HG03521 (cell line): ENCODE results near the gene KIAA0040.

Experiments
- ATAC-seq: cut with Tn5 transposase; IDR thresholded peaks from one replicate; pipeline ENCODE4 v1.9.1; 2021; ENCODE audit warnings: mild to moderate bottlenecking, moderate library complexity; ENCODE audit not compliant: unreplicated experiment

Gene KIAA0040

GRCh38 chr1:175203570-175204068, 11.0 kb upstream of the KIAA0040 start:
- no peak for ATAC-seq

- no peak for ATAC-seq
These were observed 8.3 kb upstream of the KIAA0040 start for GRCh38 chr1:175200678-175201521.

GRCh38 chr1:175198332-175198731, 5.8 kb upstream of the KIAA0040 start:
- no peak for ATAC-seq

GRCh38 chr1:175197531-175197930, 5.0 kb upstream of the KIAA0040 start:
- ATAC-seq: no peak

GRCh38 chr1:175195798-175196197, 3.2 kb upstream of the KIAA0040 start:
- ATAC-seq: no peak

- no peak for ATAC-seq
These were observed 2.7 kb upstream of the KIAA0040 start for GRCh38 chr1:175195281-175195680.

- no peak for ATAC-seq
These were observed 943 bp upstream of the KIAA0040 start for GRCh38 chr1:175193527-175193910.

- no peak for ATAC-seq
These were observed 406 bp downstream of the KIAA0040 start for GRCh38 chr1:175192111-175192629.

- ATAC-seq: peak; percentile 23
These were observed 917 bp downstream of the KIAA0040 start for GRCh38 chr1:175191659-175192058.

- ATAC-seq: peak; percentile 67
These were observed 3.6 kb downstream of the KIAA0040 start for GRCh38 chr1:175188936-175189335.

- no peak for ATAC-seq
These were observed 6.0 kb downstream of the KIAA0040 start for GRCh38 chr1:175186433-175187160.

- ATAC-seq: no peak
These were observed 6.7 kb downstream of the KIAA0040 start for GRCh38 chr1:175185903-175186302.

GRCh38 chr1:175183586-175183985, 9.0 kb downstream of the KIAA0040 start:
- ATAC-seq: no peak

- ATAC-seq: no peak
These were observed 10.3 kb downstream of the KIAA0040 start for GRCh38 chr1:175182201-175182746.

- no peak for ATAC-seq
These were observed 12.6 kb downstream of the KIAA0040 start for GRCh38 chr1:175179837-175180590.

GRCh38 chr1:175178456-175178855, 14.1 kb downstream of the KIAA0040 start:
- ATAC-seq: no peak

GRCh38 chr1:175178056-175178455, 14.5 kb downstream of the KIAA0040 start:
- ATAC-seq: no peak

- no peak for ATAC-seq
These were observed 16.3 kb downstream of the KIAA0040 start for GRCh38 chr1:175176246-175176645.

GRCh38 chr1:175174309-175175102, 18.1 kb downstream of the KIAA0040 start:
- ATAC-seq: peak; percentile 87

GRCh38 chr1:175173531-175173930, 19.0 kb downstream of the KIAA0040 start:
- ATAC-seq: no peak
